Vagina (tissue), 2 donors: Measurements from ENCODE around the gene C13orf46.

Experiments
- CTCF ChIP-seq, 3 experiments: fragments of 450-650 bp in 2 of 3; fragments of 200-600 bp in 1 of 3; sonication (generic) in 1 of 3; IDR thresholded peaks; one replicate each; pipeline ENCODE4 v1.5.1; 2017 to 2019; ENCODE audit warnings: antibody characterized with exemption in 3 of 3, mild to moderate bottlenecking in 2 of 3, moderate library complexity in 2 of 3
- POLR2A ChIP-seq, 2 donors: fragments of 450-650 bp; IDR thresholded peaks; one replicate each; pipeline ENCODE4 v1.6.1; 2017; ENCODE audit warnings: antibody characterized with exemption in 2 of 2, mild to moderate bottlenecking in 2 of 2, moderate library complexity in 2 of 2
- POLR2AphosphoS5 ChIP-seq, 2 donors: sonication (generic); formaldehyde crosslinking; IDR thresholded peaks; one replicate each; pipeline ENCODE4 v1.9.0; 2017; ENCODE audit warnings: antibody characterized with exemption in 2 of 2, mild to moderate bottlenecking in 2 of 2, low read depth in 1 of 2; ENCODE audit not compliant: insufficient read depth in 1 of 2

GRCh38 chr13:113922412-113923118 lies 51.3 kb downstream of the C13orf46 start:
- TF ChIP-seq CTCF (IDR thresholded peaks at IDR 0.05), result no peak
- no peak for TF ChIP-seq POLR2A (IDR thresholded peaks at IDR 0.05)
- no peak for TF ChIP-seq POLR2AphosphoS5 (IDR thresholded peaks at IDR 0.05; ENCODE audit: insufficient read depth in 1 of 2, low read depth in 1 of 2)
